T-helper 1 cell (primary cell): Measurements from ENCODE around the gene GPC5.
"Not testable (repeated sequence)": the region's sequence is repeated elsewhere in the genome, so short reads cannot be mapped to it uniquely, and the experiment has no call there.

Experiments used
- DNase-seq, 5 donors: peaks; one replicate each; pipeline ENCODE4 v3.0.0-alpha.2; 2012 to 2020

GPC5 gene

GRCh38 chr13:92196591-92197256, 798.3 kb downstream of the GPC5 start:
- DNase-seq: no peak

GRCh38 chr13:92197669-92198068, 799.2 kb downstream of the GPC5 start:
- DNase-seq: no peak

DNA sequence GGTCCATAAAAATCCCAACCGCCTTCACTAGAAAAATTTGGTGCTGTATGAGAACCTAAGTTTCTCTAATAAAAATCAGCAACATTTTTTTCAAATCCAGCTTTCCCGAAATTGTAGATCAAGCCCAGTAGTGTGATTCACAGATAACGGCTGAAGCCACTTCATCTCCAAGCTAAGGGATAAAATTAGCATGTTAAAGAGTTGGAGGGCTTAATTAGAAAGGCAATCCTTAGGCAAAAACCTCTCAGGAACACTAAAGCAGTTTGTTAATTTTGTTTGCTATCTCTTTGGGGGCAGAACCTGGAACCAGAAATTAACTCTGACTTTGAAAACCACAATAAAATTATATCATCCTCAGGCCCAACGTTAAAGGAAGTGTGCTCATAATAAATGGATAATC, 820.2 kb downstream of the GPC5 start:
- DNase-seq: no peak

- no peak for DNase-seq
Observed at GRCh38 chr13:92221916-92222315, 823.5 kb downstream of the GPC5 start.

DNA sequence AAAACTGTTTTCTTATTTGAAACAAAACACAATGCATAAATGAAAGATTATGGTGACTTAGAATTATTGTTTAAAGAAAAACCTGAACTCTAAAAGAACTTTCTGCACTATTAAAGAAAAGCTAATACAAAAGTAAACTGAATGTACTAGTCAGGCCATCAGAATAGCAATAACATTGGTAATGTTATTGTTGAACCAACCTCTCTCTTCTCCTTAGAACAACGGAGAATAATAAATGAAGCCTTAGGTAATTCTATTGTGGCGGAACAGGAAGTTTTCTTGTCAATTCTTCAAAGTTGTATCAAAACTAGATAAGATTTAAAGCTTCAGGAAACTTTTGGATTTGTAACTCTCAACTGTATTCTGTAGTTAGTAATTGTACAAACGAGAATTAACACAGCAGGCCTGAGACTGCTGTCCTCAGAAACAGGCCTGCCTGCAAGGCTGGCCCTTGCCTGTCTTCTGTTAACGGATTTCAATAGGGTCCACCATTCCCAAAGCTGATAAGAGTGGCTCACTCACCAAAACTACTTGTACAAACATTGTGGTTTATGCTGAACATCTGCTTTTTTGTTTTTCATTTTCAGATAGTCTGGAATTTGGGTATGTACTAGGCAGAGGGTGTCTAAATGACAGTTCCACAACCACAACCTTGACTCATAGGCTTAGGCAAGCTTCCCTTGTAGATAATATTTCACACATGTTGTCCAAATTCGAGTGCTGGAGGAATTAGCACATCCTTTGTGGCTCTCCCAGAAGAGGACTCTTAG, 825.8 kb downstream of the GPC5 start:
- DNase-seq: no peak

GRCh38 chr13:92224825-92225224, 826.4 kb downstream of the GPC5 start:
- no peak for DNase-seq

DNA sequence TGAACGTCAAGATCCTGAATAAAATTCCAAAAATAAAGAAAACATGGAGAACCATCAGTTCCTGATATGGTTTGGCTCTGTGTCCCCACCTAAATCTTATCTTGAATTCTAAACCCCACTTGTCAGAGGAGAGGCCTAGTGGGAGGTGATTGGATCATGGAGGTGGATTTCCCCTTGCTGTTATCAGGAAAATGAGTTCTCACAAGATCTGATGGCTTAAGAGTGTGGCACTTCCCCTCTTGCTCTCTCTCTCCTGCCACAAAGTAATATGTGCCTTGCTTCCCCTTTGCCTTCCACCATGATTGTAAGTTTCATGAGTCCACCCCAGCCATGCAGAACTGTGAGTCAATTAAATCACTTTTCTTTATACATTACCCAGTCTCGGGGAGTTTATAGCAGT, 827.4 kb downstream of the GPC5 start:
- no peak for DNase-seq

- no peak for DNase-seq
Observed at GRCh38 chr13:92232871-92233270, 834.5 kb downstream of the GPC5 start.

- no peak for DNase-seq
Observed at GRCh38 chr13:92251671-92252210, 853.3 kb downstream of the GPC5 start.

DNA sequence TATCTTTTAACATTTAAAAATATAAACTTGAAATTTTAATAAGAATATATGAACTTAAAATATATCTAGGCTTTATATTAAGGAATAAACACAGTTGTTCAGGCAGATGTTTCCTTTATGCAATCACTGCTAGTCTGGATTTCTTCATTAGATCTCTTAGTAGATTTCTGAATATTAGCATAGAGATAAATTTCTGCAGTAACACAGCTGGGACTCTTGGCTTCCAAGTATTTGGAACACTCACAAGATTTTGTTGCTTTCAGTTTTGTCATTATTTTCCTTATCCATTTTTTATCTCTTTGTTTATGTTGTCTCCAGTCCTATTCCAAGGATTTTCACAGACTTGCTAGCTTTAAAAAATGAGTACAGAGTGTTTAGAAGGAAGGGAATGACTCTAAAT, 857.1 kb downstream of the GPC5 start:
- no peak for DNase-seq

DNA sequence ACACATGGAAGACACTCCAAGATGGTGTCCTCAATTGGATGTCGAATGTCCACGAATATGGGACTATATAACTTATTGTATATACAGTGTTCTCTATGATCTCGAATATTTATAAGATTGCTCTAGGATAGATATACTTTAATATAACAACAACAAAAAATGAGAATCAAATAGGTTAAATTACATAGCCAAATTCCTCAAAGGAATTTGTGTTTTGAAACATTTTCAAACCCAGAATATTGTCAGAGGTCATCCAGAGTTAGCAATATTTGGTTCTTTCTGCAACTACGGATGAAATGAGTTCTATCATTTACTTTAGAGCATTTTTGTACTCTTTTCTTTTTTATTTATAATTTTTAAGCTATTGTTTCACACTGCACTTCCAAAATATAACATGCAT, 857.8 kb downstream of the GPC5 start:
- no peak for DNase-seq

DNA sequence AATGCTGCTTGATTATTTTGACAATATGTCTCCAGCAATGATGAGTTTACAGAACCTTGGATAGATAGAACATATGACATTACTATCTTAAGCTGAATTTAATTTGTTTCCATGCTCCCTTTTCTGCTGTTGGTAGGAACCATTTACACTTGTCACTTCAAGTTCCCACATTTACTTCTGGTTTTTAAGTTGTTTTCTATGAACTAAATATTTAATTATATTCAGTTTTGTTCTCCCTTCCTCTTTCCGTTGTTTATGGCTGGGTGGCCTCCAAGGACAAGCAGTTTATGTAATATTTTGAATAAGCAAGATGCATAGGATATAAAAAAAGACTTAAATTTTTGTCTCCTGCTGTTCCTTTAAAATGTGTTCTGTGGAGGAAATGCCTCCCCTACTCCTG, 860.6 kb downstream of the GPC5 start:
- DNase-seq: no peak

DNA sequence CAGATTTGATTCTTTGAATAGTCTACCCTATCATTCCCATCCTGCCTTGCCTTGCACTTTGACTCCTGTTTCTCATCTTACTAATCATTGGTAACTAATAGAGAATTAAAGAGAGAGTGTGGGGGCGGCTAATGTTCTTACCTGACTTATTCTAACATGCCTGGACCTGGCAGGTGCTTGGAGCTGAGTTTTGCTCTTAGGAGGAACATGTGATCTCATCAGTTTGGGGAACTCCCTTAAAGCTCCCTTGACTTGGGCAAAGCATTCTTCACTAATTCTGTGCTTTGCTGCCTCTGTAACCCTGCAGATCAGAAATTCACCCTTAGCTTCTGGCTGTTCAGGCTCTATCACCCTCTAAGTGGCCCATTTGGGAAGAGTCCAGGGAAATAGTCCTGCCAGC, 861.1 kb downstream of the GPC5 start:
- no peak for DNase-seq

- DNase-seq: no peak
Observed at GRCh38 chr13:92260363-92260762, 861.9 kb downstream of the GPC5 start.

GRCh38 chr13:92262100-92262788, 863.8 kb downstream of the GPC5 start:
- DNase-seq: no peak

- DNase-seq: no peak
Observed at GRCh38 chr13:92265408-92265807, 867.0 kb downstream of the GPC5 start.

- DNase-seq: no peak
Observed at GRCh38 chr13:92270990-92271389, 872.6 kb downstream of the GPC5 start.

GRCh38 chr13:92272177-92272576, 873.8 kb downstream of the GPC5 start:
- DNase-seq: no peak

GRCh38 chr13:92280986-92281385, 882.6 kb downstream of the GPC5 start:
- DNase-seq: not testable (repeated sequence)

GRCh38 chr13:92290718-92291307, 892.4 kb downstream of the GPC5 start:
- DNase-seq: not testable (repeated sequence)

DNA sequence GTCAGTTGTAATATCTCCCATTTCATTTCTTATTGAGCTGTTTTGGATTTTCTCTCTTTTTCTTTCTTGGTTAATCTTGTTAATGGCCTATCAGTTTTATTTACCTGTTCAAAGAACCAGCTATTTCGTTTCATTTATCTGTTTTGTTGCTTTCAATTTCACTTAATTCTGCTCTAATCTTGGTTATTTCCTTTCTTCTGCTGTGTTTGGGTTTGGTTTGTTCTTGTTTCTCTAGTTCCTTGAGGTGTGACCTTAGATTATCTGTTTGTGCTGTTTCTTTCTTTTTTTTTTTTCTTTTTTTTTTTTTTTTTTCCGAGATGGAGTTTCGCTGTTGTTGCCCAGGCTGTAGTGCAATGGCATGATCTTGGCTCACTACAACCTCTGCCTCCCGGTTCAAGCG, 896.1 kb downstream of the GPC5 start:
- not testable (repeated sequence) for DNase-seq

DNA sequence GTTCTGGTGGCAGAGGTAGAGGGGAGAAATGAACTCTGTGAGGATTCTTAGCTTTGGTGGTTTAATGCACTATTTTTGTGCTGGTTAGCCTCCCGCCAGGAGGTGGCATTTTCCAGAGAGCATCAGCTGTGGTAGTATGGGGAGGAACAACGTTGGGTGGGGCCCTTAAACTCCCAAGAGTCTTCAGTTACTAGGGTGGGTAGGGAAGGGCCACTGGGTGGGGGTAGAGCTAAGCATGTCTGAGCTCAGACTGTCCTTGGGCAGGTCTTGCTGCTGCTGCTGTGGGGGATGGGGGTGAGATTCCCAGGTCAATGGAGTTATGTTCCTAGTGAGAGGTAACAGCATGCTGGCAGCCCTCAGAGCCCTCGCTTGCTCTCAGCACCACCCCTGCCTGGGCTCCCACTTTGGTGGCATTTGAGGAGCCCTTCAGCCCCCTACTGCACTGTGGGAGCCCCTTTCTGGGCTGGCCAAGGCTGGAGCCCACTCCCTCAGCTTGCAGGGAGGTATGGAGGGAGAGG, 897.8 kb downstream of the GPC5 start:
- DNase-seq: not testable (repeated sequence)
